NB4 (cell line): ENCODE data around the gene MBNL1.

Experiments
- DNase-seq: peaks from one replicate; pipeline ENCODE4 v3.0.0; 2010; ENCODE audit warnings: low read depth
- H3K4me3 ChIP-seq: one replicate; pipeline ENCODE4 v1.5.1; 2011; ENCODE audit warnings: mild to moderate bottlenecking, low read depth, low read length, moderate library complexity
- MYC ChIP-seq: IDR thresholded peaks from 2 replicates; pipeline ENCODE4 v1.6.1; 2011; ENCODE audit warnings: low read depth, low read length
- POLR2A ChIP-seq: IDR thresholded peaks from 2 replicates; pipeline ENCODE4 v1.6.1; 2011; ENCODE audit warnings: mild to moderate bottlenecking; ENCODE audit not compliant: insufficient read length; ENCODE audit errors: extremely low read depth
- TF ChIP-seq, protein P1 (sequence below): IDR thresholded peaks from 2 replicates; pipeline ENCODE4 v1.6.1; 2011; ENCODE audit warnings: low read depth, low read length
- TF ChIP-seq, protein P2 (sequence below): IDR thresholded peaks from one replicate; pipeline ENCODE4 v1.5.1; 2012; ENCODE audit warnings: low read depth, low read length

Gene MBNL1

DNA sequence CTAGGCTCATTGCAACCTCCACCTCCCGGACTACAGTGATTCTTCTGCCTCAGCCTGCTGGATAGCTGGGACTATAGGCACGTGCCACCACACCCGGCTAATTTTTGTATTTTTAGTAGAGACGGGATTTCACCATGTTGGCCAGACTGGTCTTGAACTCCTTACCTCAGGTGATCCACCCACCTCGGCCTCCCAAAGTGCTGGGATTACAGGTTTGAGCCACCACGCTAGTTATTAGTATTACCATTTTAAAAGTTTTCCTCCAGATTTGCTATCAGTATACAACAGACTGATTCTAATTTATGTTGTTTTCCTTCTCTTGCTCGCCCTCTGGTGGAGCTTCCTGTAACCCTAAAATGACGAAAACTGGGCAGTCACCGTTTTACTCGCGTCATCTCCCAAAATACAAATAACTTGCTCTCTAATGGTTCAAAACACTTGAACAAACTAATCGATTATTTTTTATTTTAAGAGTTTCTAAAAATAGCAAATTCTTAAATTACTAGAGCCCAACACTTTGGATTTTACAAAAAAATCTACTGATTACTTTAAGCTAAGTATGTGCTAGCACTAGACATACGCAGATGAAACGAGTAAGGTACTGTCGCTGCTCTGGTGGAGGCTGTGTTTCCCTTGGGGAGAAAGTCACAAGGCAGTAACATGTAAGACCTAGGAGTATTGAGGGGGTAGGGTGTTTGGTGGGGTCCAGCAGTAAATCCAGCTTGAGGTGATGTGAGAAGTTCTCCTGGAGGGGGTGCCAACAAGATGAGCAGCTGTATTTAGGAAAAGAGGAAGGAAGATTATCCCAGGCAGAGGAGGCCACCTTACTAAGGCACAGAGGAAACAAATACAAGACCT, 203.3 kb downstream of the MBNL1 start:
- TF ChIP-seq MYC (no peak), POLR2A (no peak)
- TF ChIP-seq, protein P1, sequence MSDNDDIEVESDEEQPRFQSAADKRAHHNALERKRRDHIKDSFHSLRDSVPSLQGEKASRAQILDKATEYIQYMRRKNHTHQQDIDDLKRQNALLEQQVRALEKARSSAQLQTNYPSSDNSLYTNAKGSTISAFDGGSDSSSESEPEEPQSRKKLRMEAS, result no peak
- TF ChIP-seq, protein P2, sequence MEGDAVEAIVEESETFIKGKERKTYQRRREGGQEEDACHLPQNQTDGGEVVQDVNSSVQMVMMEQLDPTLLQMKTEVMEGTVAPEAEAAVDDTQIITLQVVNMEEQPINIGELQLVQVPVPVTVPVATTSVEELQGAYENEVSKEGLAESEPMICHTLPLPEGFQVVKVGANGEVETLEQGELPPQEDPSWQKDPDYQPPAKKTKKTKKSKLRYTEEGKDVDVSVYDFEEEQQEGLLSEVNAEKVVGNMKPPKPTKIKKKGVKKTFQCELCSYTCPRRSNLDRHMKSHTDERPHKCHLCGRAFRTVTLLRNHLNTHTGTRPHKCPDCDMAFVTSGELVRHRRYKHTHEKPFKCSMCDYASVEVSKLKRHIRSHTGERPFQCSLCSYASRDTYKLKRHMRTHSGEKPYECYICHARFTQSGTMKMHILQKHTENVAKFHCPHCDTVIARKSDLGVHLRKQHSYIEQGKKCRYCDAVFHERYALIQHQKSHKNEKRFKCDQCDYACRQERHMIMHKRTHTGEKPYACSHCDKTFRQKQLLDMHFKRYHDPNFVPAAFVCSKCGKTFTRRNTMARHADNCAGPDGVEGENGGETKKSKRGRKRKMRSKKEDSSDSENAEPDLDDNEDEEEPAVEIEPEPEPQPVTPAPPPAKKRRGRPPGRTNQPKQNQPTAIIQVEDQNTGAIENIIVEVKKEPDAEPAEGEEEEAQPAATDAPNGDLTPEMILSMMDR, result peak; percentile 66
- DNase-seq, result peak; percentile 75
- H3K4me3 ChIP-seq, result peak overlapping the region; percentile 27

DNA sequence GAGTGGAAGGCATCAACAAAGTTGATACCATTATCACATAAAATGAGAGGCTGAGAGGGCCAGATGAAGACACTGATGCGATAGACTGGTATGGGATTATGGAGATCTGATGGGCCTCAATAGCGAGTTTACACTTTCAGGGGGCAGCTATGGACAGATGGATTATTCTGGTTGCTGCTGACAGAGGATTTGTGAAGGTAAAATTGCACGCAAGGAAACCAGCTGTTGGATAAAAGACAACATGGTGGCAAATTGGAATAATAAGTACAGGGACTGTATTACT, 203.9 kb downstream of the MBNL1 start:
- DNase-seq, result no peak
- H3K4me3 ChIP-seq, result no peak overlapping the region
- TF ChIP-seq, protein P2, result no peak
- TF ChIP-seq POLR2A (no peak), MYC (no peak)
- TF ChIP-seq, protein P1, result no peak

DNA sequence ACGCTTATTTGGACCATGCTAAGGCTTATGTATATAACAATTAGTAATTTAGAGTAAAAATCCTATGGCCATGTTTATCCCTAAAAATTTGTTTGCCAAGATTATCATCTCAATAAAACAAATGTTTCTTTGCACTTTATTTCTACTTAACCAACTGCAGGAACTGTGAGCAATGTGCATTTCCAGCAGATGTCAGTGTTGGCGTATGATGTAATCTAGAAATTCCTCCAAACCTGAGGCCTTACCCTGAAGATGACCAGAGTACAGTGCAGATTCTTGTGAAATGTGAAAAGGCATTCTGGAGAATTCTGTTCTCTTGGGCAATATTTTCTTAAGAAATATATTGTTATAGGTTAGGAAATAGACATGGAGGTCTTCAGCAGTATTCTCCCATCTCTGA, 205.9 kb downstream of the MBNL1 start:
- no peak for TF ChIP-seq POLR2A
- TF ChIP-seq, protein P2, result peak; percentile 42
- peak; percentile 73 for DNase-seq
- H3K4me3 ChIP-seq, result no peak overlapping the region

DNA sequence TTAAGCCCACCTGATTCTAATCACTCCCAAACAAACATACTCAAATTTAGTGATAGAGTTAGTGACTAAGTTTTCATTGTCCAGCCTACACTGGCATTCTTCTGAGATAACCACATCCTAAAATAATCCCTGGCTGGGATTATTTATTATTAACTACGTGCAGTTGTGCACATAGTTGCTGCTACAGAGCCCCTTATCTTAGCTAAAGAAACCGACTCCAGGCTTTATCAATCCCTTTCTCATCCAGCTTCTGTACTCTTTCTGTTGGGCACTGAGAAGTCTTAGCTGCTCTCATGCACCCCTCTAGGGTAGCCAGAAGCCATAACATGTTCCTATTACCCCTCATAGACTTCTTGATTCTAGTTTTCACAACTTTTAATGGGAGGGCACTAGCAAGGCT, 208.7 kb downstream of the MBNL1 start:
- H3K4me3 ChIP-seq, result no peak overlapping the region
- TF ChIP-seq MYC, result no peak
- TF ChIP-seq POLR2A, result no peak
- TF ChIP-seq, protein P2, result no peak
- TF ChIP-seq, protein P1, result no peak
- DNase-seq, result no peak

DNA sequence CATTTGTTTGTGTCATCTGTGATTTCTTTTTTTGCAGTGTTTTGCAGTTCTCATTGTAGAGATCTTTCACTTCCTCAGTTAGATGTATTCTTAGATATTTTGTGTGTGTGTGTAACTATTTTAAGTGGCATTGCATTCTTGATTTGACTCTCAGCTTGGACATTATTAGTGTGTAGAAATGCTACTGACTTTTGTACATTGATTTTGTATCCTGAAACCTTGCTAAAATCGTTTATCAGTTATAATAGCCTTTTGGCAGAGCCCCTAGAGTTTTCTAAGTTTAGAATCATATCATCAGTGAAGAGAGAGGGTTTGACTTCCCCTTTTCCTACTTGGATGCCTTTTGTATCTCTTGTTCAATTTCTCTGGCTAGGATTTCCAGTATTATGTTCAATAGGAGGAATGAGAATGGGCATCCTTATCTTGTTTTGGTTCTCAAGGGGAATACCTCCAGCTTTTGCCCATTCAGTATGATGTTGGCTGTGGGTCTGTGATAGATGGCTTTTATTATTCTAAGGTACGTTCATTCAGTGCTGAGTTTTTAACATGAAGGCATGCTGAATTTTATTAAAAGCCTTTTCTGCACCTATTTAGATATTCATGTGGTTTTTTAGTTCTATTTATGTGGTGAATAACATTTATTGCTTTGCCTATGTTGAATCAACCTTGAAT, 211.7 kb downstream of the MBNL1 start:
- H3K4me3 ChIP-seq, result no peak overlapping the region
- no peak for DNase-seq
- TF ChIP-seq, protein P1, result no peak
- TF ChIP-seq, protein P2, result no peak
- TF ChIP-seq MYC (no peak), POLR2A (no peak)
